RWPE2 (cell line): ENCODE data around the gene PHOSPHO2.
A peak's percentile ranks its signal among the peaks of the same experiment; 100 is the strongest.

Experiments used
- ATAC-seq: fragments of 200-7000 bp; cut with Tn5 transposase; 3 replicates; pipeline ENCODE4 v1.9.1; 2021; ENCODE audit warnings: low read depth
- DNase-seq: peaks from one replicate; pipeline ENCODE4 v3.0.0-alpha.2; 2020; ENCODE audit warnings: low spot score
- H3K27ac ChIP-seq: fragments of 450-650 bp; 2 replicates; pipeline ENCODE4 v1.5.1; 2017; ENCODE audit warnings: mild to moderate bottlenecking; ENCODE audit not compliant: poor library complexity, severe bottlenecking
- H3K27me3 ChIP-seq: fragments of 250-450 bp; sonication (Bioruptor Pico); 2 replicates; pipeline ENCODE4 v1.5.1; 2021; ENCODE audit warnings: mild to moderate bottlenecking, moderate library complexity; ENCODE audit not compliant: insufficient read depth, poor library complexity, severe bottlenecking
- H3K36me3 ChIP-seq: fragments of 250-450 bp; sonication (Bioruptor Pico); 2 replicates; pipeline ENCODE4 v1.5.1; 2020; ENCODE audit warnings: low read depth, mild to moderate bottlenecking, moderate library complexity
- H3K4me1 ChIP-seq: fragments of 250-450 bp; sonication (Bioruptor Pico); 2 replicates; pipeline ENCODE4 v1.5.1; 2021; ENCODE audit warnings: mild to moderate bottlenecking, moderate library complexity; ENCODE audit not compliant: insufficient read depth, poor library complexity, severe bottlenecking
- H3K4me3 ChIP-seq: fragments of 250-450 bp; sonication (Bioruptor Pico); 2 replicates; pipeline ENCODE4 v1.5.1; 2021; ENCODE audit warnings: mild to moderate bottlenecking, moderate library complexity; ENCODE audit not compliant: severe bottlenecking
- H3K9me3 ChIP-seq: fragments of 250-450 bp; sonication (Bioruptor Pico); 2 replicates; pipeline ENCODE4 v1.5.1; 2021; ENCODE audit warnings: mild to moderate bottlenecking, moderate library complexity; ENCODE audit not compliant: severe bottlenecking
- TF ChIP-seq, protein P1 (sequence below): fragments of 450-650 bp; IDR thresholded peaks from one replicate; pipeline ENCODE4 v1.5.1; 2017; ENCODE audit warnings: mild to moderate bottlenecking, moderate library complexity; ENCODE audit not compliant: poor library complexity, severe bottlenecking

Gene PHOSPHO2, protein sequence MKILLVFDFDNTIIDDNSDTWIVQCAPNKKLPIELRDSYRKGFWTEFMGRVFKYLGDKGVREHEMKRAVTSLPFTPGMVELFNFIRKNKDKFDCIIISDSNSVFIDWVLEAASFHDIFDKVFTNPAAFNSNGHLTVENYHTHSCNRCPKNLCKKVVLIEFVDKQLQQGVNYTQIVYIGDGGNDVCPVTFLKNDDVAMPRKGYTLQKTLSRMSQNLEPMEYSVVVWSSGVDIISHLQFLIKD

DNA sequence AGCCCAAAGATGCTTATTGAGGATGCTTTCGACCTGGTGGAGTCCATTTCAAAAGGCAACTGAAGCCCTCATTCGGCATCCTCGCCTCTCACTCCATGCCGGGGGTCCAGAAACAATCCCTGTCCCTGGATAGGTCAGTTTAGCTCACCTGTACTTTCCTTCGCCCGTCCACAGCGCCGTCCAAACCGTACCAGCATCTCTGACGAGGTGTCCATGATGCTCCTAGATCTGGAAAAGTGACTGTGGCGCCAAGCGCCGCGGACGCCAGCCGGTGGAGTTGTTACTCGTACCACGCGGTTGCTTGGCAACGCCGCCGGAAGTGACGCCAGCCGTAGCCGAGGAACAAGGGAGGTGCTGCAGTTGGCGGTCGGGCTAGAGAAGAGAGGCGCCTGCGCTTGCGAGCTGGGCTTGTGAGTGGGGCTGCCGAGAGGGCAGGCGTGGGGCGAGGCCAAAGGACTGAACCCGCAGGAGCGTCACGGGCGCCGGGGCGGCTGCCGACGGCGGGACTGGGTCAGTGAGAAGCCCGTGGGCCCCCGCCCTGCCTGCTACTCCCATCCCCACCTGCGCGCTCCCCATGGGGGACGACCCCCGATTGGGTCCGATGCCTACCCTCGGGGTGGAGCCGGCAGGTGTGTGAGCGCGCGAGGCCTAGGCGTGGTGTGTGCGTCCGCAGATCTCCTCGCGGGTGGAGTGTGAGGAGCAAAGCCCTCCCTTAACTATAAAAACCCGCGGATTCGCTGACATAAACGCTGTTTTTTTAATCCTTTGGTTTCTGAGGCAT lies at the start of gene PHOSPHO2, which contains the start of gene CFAP210:
TSS of gene PHOSPHO2 (plus strand) at position 357 of the 781 bp plus-strand sequence. CDS start 6,503 bp downstream, outside the sequence.
TSS of gene CFAP210 (minus strand) at position 293 of the 781 bp plus-strand sequence. CDS start at position 215, 78 bp downstream.
- Histone ChIP-seq H3K9me3 (no peaks in the 10 kb centered on the region), H3K4me1 (no peaks in the 10 kb centered on the region), H3K4me3 (peak within 1 kb of the TSS; percentile 73), H3K27ac (peak within 1 kb of the TSS; percentile 20), H3K27me3 (no peaks in the 10 kb centered on the region), H3K36me3 (peaks cover 28% of the 10 kb centered on the region)
- TF ChIP-seq, protein P1, sequence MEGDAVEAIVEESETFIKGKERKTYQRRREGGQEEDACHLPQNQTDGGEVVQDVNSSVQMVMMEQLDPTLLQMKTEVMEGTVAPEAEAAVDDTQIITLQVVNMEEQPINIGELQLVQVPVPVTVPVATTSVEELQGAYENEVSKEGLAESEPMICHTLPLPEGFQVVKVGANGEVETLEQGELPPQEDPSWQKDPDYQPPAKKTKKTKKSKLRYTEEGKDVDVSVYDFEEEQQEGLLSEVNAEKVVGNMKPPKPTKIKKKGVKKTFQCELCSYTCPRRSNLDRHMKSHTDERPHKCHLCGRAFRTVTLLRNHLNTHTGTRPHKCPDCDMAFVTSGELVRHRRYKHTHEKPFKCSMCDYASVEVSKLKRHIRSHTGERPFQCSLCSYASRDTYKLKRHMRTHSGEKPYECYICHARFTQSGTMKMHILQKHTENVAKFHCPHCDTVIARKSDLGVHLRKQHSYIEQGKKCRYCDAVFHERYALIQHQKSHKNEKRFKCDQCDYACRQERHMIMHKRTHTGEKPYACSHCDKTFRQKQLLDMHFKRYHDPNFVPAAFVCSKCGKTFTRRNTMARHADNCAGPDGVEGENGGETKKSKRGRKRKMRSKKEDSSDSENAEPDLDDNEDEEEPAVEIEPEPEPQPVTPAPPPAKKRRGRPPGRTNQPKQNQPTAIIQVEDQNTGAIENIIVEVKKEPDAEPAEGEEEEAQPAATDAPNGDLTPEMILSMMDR: no peak
- ATAC-seq: peak; percentile 99
- peak; percentile 97 for DNase-seq

DNA sequence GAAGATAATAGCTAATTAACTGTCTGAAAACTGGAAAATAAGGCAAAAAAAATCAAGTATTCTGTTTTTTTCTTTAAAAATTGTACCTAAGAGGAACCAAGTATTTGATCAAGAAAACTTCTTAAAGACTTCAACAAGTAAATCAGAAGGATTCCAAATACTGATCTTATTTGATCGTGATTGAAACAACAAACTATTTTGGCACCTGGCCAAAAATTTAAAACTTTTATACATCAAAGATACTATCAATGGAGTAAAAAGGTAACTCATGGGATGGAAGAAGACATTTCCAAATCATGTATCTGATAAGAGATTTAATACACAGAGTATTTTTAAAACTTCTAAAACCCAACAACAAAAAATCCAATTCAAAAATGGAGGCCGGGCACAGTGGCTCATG lies 46.8 kb upstream of the PHOSPHO2 start:
- no peaks in the 10 kb centered on the region for H3K27me3 ChIP-seq
- H3K4me3 ChIP-seq: no peak overlapping the region
- H3K9me3 ChIP-seq: no peaks in the 10 kb centered on the region
- DNase-seq (no peak), ATAC-seq (no peak)
- no peaks in the 10 kb centered on the region for H3K36me3 ChIP-seq
- no peak overlapping the region for H3K27ac ChIP-seq
- TF ChIP-seq, protein P1: no peak
- H3K4me1 ChIP-seq: no peaks in the 10 kb centered on the region

- DNase-seq (no peak), ATAC-seq (0 out of 3 replicates have a peak, but pooled peaks have one; percentile 26)
- Histone ChIP-seq H3K4me1 (no peaks in the 10 kb centered on the region), H3K4me3 (no peak overlapping the region), H3K36me3 (no peaks in the 10 kb centered on the region), H3K27me3 (peaks cover 3% of the 10 kb centered on the region), H3K27ac (no peak overlapping the region), H3K9me3 (no peaks in the 10 kb centered on the region)
- TF ChIP-seq, protein P1: no peak
These were observed 45.0 kb upstream of the PHOSPHO2 start for GRCh38 chr2:169649278-169649677.

- no peak overlapping the region for H3K27ac ChIP-seq
- DNase-seq (no peak), ATAC-seq (peak; percentile 73; the same call in 2 of the 3 replicates)
- H3K4me3 ChIP-seq: no peak overlapping the region
- peaks cover 3% of the 10 kb centered on the region for H3K27me3 ChIP-seq
- no peaks in the 10 kb centered on the region for H3K4me1 ChIP-seq
- TF ChIP-seq, protein P1: no peak
- H3K9me3 ChIP-seq: no peaks in the 10 kb centered on the region
- H3K36me3 ChIP-seq: no peaks in the 10 kb centered on the region
These were observed 40.6 kb upstream of the PHOSPHO2 start for GRCh38 chr2:169653636-169654035.
